C4-2B (cell line): ENCODE results near the gene CFAP210.

Source experiments
- CTCF ChIP-seq: fragments of 450-650 bp; conservative IDR thresholded peaks from 2 replicates; pipeline ENCODE4 v1.5.1; 2017; ENCODE audit warnings: mild to moderate bottlenecking
- ZFX ChIP-seq: fragments of 450-650 bp; IDR thresholded peaks from 2 replicates; pipeline ENCODE4 v1.6.1; 2017

DNA sequence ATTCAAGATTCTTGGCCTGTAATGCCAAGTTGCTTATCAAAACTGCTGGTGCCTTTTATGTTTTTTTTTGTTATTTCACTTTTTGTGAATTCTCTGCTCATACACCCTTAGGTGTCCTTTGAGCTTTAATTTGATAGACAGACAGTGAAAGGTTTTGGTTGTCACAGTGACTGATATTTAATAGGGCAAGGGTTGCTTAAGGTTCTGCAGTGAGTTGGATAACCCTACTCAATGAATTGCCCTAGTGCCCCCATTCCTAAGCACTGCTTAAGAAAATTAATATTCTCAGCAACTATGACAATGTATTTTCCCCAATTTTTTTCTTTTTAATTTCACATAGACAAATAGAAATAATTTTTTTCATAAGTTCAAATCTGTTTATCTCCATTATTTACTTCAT lies 94.6 kb downstream of the CFAP210 start:
- TF ChIP-seq CTCF (no peak), ZFX (no peak)
